Left renal cortex interstitium (tissue), 4 donors: ENCODE measurements around the gene CADM3. TPM values are rescaled to one million over a fixed set of nuclear protein-coding genes. Genes with fewer than 3 reads are reported as not detected.

ENCODE experiments used
- DNase-seq, 4 donors: peaks; one replicate each; pipeline ENCODE4 v3.0.0-alpha.2; 2013; ENCODE audit warnings: low read depth in 4 of 4, low spot score in 2 of 4, missing footprints in 1 of 4
- polyA plus RNA-seq, 4 donors: library from polyadenylated mRNA; unstranded; fragments of 120-200 nt; gene quantifications; one replicate each; pipeline ENCODE4 v1.2.1, GENCODE V29; 2013; ENCODE audit not compliant: insufficient read length in 4 of 4

CADM3 gene
- polyA plus RNA-seq, 4 donors, result 0.04 to 0.57 (median 0.09) TPM

- DNase-seq, result no peak
Observed at GRCh38 chr1:159172614-159173291, 1.3 kb downstream of the CADM3 start.

GRCh38 chr1:159173320-159173719 is 1.9 kb downstream of the CADM3 start:
- no peak for DNase-seq

GRCh38 chr1:159175571-159175970 is 4.2 kb downstream of the CADM3 start:
- no peak for DNase-seq

GRCh38 chr1:159177272-159177907 is 6.0 kb downstream of the CADM3 start:
- DNase-seq, result peak; percentile 67 to 84 (median 72)

- no peak for DNase-seq
Observed at GRCh38 chr1:159179906-159180305, 8.5 kb downstream of the CADM3 start.

- DNase-seq, result no peak
Observed at GRCh38 chr1:159180516-159180915, 9.1 kb downstream of the CADM3 start.

GRCh38 chr1:159181328-159182024 is 10.1 kb downstream of the CADM3 start:
- no peak for DNase-seq

- no peak for DNase-seq
Observed at GRCh38 chr1:159184201-159184600, 12.8 kb downstream of the CADM3 start.

GRCh38 chr1:159185121-159185520 is 13.7 kb downstream of the CADM3 start:
- DNase-seq, result no peak

- no peak for DNase-seq
Observed at GRCh38 chr1:159187033-159187432, 15.6 kb downstream of the CADM3 start.

- DNase-seq, result no peak
Observed at GRCh38 chr1:159187647-159188374, 16.4 kb downstream of the CADM3 start.

- peak in 1 of 4 donors; percentile 47 for DNase-seq
Observed at GRCh38 chr1:159188375-159188788, 17.0 kb downstream of the CADM3 start.

- DNase-seq, result no peak
Observed at GRCh38 chr1:159190441-159190840, 19.0 kb downstream of the CADM3 start.

GRCh38 chr1:159196543-159196942 is 25.1 kb downstream of the CADM3 start:
- no peak for DNase-seq

- peak in 1 of 4 donors; percentile 65 for DNase-seq
Observed at GRCh38 chr1:159197561-159198557, 26.4 kb downstream of the CADM3 start.

GRCh38 chr1:159199901-159200300 is 28.5 kb downstream of the CADM3 start:
- DNase-seq, result no peak

- DNase-seq, result no peak
Observed at GRCh38 chr1:159200769-159201168, 29.4 kb downstream of the CADM3 start.

GRCh38 chr1:159201642-159202041 is 30.2 kb downstream of the CADM3 start:
- DNase-seq, result no peak

- DNase-seq, result no peak
Observed at GRCh38 chr1:159203610-159204009, 32.2 kb downstream of the CADM3 start.
